ENCODE measurements around the gene STAG1.

GRCh38 chr3:136577791-136578190 lies 174.4 kb downstream of the STAG1 start:
- TF ChIP-seq, protein P1, sequence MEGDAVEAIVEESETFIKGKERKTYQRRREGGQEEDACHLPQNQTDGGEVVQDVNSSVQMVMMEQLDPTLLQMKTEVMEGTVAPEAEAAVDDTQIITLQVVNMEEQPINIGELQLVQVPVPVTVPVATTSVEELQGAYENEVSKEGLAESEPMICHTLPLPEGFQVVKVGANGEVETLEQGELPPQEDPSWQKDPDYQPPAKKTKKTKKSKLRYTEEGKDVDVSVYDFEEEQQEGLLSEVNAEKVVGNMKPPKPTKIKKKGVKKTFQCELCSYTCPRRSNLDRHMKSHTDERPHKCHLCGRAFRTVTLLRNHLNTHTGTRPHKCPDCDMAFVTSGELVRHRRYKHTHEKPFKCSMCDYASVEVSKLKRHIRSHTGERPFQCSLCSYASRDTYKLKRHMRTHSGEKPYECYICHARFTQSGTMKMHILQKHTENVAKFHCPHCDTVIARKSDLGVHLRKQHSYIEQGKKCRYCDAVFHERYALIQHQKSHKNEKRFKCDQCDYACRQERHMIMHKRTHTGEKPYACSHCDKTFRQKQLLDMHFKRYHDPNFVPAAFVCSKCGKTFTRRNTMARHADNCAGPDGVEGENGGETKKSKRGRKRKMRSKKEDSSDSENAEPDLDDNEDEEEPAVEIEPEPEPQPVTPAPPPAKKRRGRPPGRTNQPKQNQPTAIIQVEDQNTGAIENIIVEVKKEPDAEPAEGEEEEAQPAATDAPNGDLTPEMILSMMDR (IDR thresholded peaks at IDR 0.05; ENCODE audit: insufficient read depth, low read length, poor library complexity, severe bottlenecking): no peak
- TF ChIP-seq EZH2phosphoT487 (conservative IDR thresholded peaks at IDR 0.05; ENCODE audit: low read length): no peak

All from SU-DHL-6 (cell line).